SK-N-SH (cell line): ENCODE measurements around the gene MAML3. TPM values are rescaled to one million over a fixed set of nuclear protein-coding genes. Genes with fewer than 3 reads are reported as not detected.

ENCODE experiments used
- CTCF ChIA-PET: fragments of 300-600, 350-600 bp; formaldehyde crosslinking; extraction: SDS; loops from one replicate; lab custom pipeline; 2021; lab: Yijun Ruan, JAX
- POLR2A ChIA-PET: fragments of 350-600 bp; sonication (Branson Sonifier 250); formaldehyde crosslinking; extraction: SDS; loops from one replicate; lab custom pipeline; 2020; ENCODE audit warnings: antibody characterized with exemption, inconsistent platforms; lab: Yijun Ruan, JAX
- DNase-seq: peaks from one replicate; pipeline ENCODE4 v3.0.0; 2012
- H2AFZ ChIP-seq: fragments of 200-600 bp; sonication (generic); 2 replicates; pipeline ENCODE4 v1.8.1; 2016; ENCODE audit warnings: antibody characterized with exemption, mild to moderate bottlenecking, low read depth
- H3F3A ChIP-seq: fragments of 200-600 bp; sonication (generic); replicated peaks from 2 replicates; pipeline ENCODE3; 2016; ENCODE audit warnings: antibody characterized with exemption, mild to moderate bottlenecking; ENCODE audit not compliant: insufficient read depth
- H3K27ac ChIP-seq, 2 experiments: fragments of 200-500 bp in 1 of 2; fragments of 200-600 bp in 1 of 2; sonication (Bioruptor generic) in 1 of 2; sonication (generic), shearing (Covaris generic) in 1 of 2; 2 replicates each; pipeline versions ENCODE4 v1.5.1 to v1.6.1; 2014 to 2016; ENCODE audit warnings: low read depth in 2 of 2, inconsistent platforms in 1 of 2, low read length in 1 of 2, mild to moderate bottlenecking in 1 of 2, mixed read lengths in 1 of 2
- H3K27me3 ChIP-seq: fragments of 200-600 bp; sonication (generic), shearing (Covaris generic); 2 replicates; pipeline ENCODE4 v1.6.1; 2016; ENCODE audit warnings: mixed run types; ENCODE audit not compliant: insufficient read depth
- H3K36me3 ChIP-seq, 2 experiments: fragments of 200-500 bp in 1 of 2; fragments of 200-600 bp in 1 of 2; sonication (Bioruptor generic) in 1 of 2; sonication (generic) in 1 of 2; replicated peaks in 1 of 2; 2 replicates each; pipeline versions ENCODE3 to v1.5.1; 2014 to 2016; ENCODE audit warnings: low read length in 1 of 2, mild to moderate bottlenecking in 1 of 2; ENCODE audit not compliant: insufficient read depth in 2 of 2, control insufficient read depth in 1 of 2
- H3K4me1 ChIP-seq, 2 experiments: fragments of 200-500 bp in 1 of 2; fragments of 200-600 bp in 1 of 2; sonication (Bioruptor generic) in 1 of 2; sonication (generic), shearing (Covaris generic) in 1 of 2; 2 replicates each; pipeline versions ENCODE4 v1.5.1 to v1.6.1; 2014 to 2016; ENCODE audit warnings: low read depth in 1 of 2, low read length in 1 of 2, mixed run types in 1 of 2; ENCODE audit not compliant: insufficient read depth in 2 of 2, control insufficient read depth in 1 of 2
- H3K4me2 ChIP-seq: fragments of 200-600 bp; sonication (generic), shearing (Covaris generic); 2 replicates; pipeline ENCODE4 v1.6.1; 2017; ENCODE audit warnings: mixed run types
- H3K4me3 ChIP-seq, 2 experiments: fragments of 200-500 bp in 1 of 2; fragments of 200-600 bp in 1 of 2; sonication (Bioruptor generic) in 1 of 2; sonication (generic), shearing (Covaris generic) in 1 of 2; 2 replicates each; pipeline versions ENCODE4 v1.5.1 to v1.8.1; 2014 to 2016; ENCODE audit warnings: low read depth in 2 of 2, inconsistent platforms in 1 of 2, low read length in 1 of 2, mild to moderate bottlenecking in 1 of 2, mixed read lengths in 1 of 2, moderate library complexity in 1 of 2
- H3K79me2 ChIP-seq: fragments of 200-600 bp; sonication (generic); 2 replicates; pipeline ENCODE4 v1.8.1; 2017; ENCODE audit warnings: mild to moderate bottlenecking; ENCODE audit not compliant: insufficient read depth
- H3K9ac ChIP-seq: fragments of 200-600 bp; sonication (generic); 2 replicates; pipeline ENCODE4 v1.6.1; 2017; ENCODE audit warnings: mixed run types
- H3K9me2 ChIP-seq: fragments of 200-600 bp; sonication (generic); 2 replicates; pipeline ENCODE4 v1.6.1; 2017; ENCODE audit warnings: mixed run types
- H3K9me3 ChIP-seq: fragments of 200-600 bp; sonication (generic); 2 replicates; pipeline ENCODE4 v1.6.1; 2017; ENCODE audit warnings: mixed run types, mild to moderate bottlenecking, moderate library complexity
- H4K20me1 ChIP-seq: fragments of 200-600 bp; sonication (generic); 2 replicates; pipeline ENCODE4 v1.6.1; 2017; ENCODE audit warnings: mild to moderate bottlenecking, mixed run types; ENCODE audit not compliant: insufficient read depth
- CHD2 ChIP-seq: fragments of 150-350 bp; IDR thresholded peaks from 2 replicates; pipeline ENCODE4 v1.6.1; 2018; ENCODE audit warnings: low read length; ENCODE audit not compliant: partially characterized antibody
- ELF1 ChIP-seq: IDR thresholded peaks from 2 replicates; pipeline ENCODE4 v1.4.0; 2012
- FOSL2 ChIP-seq: IDR thresholded peaks from 2 replicates; pipeline ENCODE4 v1.4.0; 2012; ENCODE audit warnings: low read depth, mild to moderate bottlenecking, moderate library complexity, borderline replicate concordance
- FOXJ3 ChIP-seq: sonication (generic); formaldehyde crosslinking; IDR thresholded peaks from 2 replicates; pipeline ENCODE4 v1.5.1; 2020; ENCODE audit warnings: mild to moderate bottlenecking, missing genetic modification reagents
- FOXM1 ChIP-seq: IDR thresholded peaks from 2 replicates; pipeline ENCODE4 v1.4.0; 2012; ENCODE audit warnings: low read depth, mild to moderate bottlenecking
- GABPA ChIP-seq: IDR thresholded peaks from 2 replicates; pipeline ENCODE4 v1.4.0; 2012; ENCODE audit warnings: low read depth, mild to moderate bottlenecking
- IRF3 ChIP-seq: fragments of 150-350 bp; IDR thresholded peaks from 2 replicates; pipeline ENCODE4 v1.6.1; 2016; ENCODE audit warnings: mild to moderate bottlenecking, low read depth, low read length
- MAX ChIP-seq: IDR thresholded peaks from 2 replicates; pipeline ENCODE4 v1.4.0; 2012; ENCODE audit warnings: low read depth
- MXI1 ChIP-seq: IDR thresholded peaks from 2 replicates; pipeline ENCODE4 v1.6.1; 2012; ENCODE audit warnings: mild to moderate bottlenecking, low read depth, low read length, improper control_type of control experiment
- PBX3 ChIP-seq: IDR thresholded peaks from 2 replicates; pipeline ENCODE4; 2012
- RCOR1 ChIP-seq: fragments of 150-350 bp; IDR thresholded peaks from 2 replicates; pipeline ENCODE4 v1.6.1; 2017; ENCODE audit warnings: antibody characterized with exemption, low read length
- REST ChIP-seq: IDR thresholded peaks from 2 replicates; pipeline ENCODE4 v1.6.1; 2012; ENCODE audit warnings: mild to moderate bottlenecking, low read depth, low read length, moderate library complexity
- RFX5 ChIP-seq: IDR thresholded peaks from 2 replicates; pipeline ENCODE4 v1.6.1; 2012; ENCODE audit warnings: mild to moderate bottlenecking, improper control_type of control experiment, low read length
- SIN3A ChIP-seq: IDR thresholded peaks from 2 replicates; pipeline ENCODE4 v1.6.1; 2012; ENCODE audit warnings: low read depth, mild to moderate bottlenecking, low read length, moderate library complexity, borderline replicate concordance
- SMC3 ChIP-seq: IDR thresholded peaks from 2 replicates; pipeline ENCODE4 v1.6.1; 2012; ENCODE audit warnings: low read depth, low read length, improper control_type of control experiment
- TAF1 ChIP-seq: IDR thresholded peaks from 2 replicates; pipeline ENCODE4 v1.6.1; 2012; ENCODE audit warnings: low read depth, mild to moderate bottlenecking, low read length, moderate library complexity, borderline replicate concordance
- USF1 ChIP-seq: IDR thresholded peaks from 2 replicates; pipeline ENCODE4 v1.4.0; 2012; ENCODE audit warnings: low read depth, borderline replicate concordance
- YY1 ChIP-seq: IDR thresholded peaks from 2 replicates; pipeline ENCODE4 v1.4.0; 2012; ENCODE audit warnings: low read depth, mild to moderate bottlenecking
- ZBTB33 ChIP-seq: IDR thresholded peaks from 2 replicates; pipeline ENCODE4 v1.4.0; 2012; ENCODE audit warnings: low read depth, borderline replicate concordance
- WGBS: methylation state at CpG from one replicate; pipeline ENCODE4 v1.1.6; 2017; ENCODE audit warnings: low lambda C conversion rate; 5-methylcytosine and 5-hydroxymethylcytosine counted together
- polyA plus RNA-seq, 3 experiments: library from polyadenylated mRNA; depleted of rRNA; stranded (reverse); fragments of >200 nt; gene quantifications; 2 replicates each; pipeline ENCODE4 v1.2.3, GENCODE V29; 2012

The MAML3 gene
- polyA plus RNA-seq, 1 of the 3 experiments (the other 2 are of a cell fraction): 5.3 TPM

GRCh38 chr4:140154572-140154891, 548 bp upstream of the MAML3 start (continued):
- TF ChIP-seq PBX3: no peak
- no peak for TF ChIP-seq FOXJ3 (CRISPR knock-in tag)
- TF ChIP-seq RFX5: no peak
- TF ChIP-seq SIN3A: no peak
- no peak for TF ChIP-seq TAF1
- no peak for TF ChIP-seq GABPA
- TF ChIP-seq ZBTB33: no peak
- no peak for TF ChIP-seq MAX
- no peak for TF ChIP-seq RCOR1
- no peak for TF ChIP-seq USF1

GRCh38 chr4:140153419-140153717, 616 bp downstream of the MAML3 start:
- Histone ChIP-seq H2AFZ (peak overlapping the region; percentile 71), H3K9ac (peak overlapping the region; percentile 93), H3K27me3 (no peaks in the 10 kb centered on the region), H3K4me2 (peak overlapping the region; percentile 92), H3K36me3 (no peaks in the 10 kb centered on the region), H3K27ac (peak overlapping the region; percentile 98 to 99), H3K4me1 (peaks cover 0 to 16% of the 10 kb centered on the region in 2 experiments; a peak in 2 of 4 replicates), H3K79me2 (peaks cover 17% of the 10 kb centered on the region; the same call in 1 of the 2 replicates), H3K9me3 (no peaks in the 10 kb centered on the region), H4K20me1 (no peaks in the 10 kb centered on the region), H3K9me2 (no peaks in the 10 kb centered on the region), H3F3A (peaks cover 32% of the 10 kb centered on the region), H3K4me3 (peak overlapping the region; percentile 94 to 97)
- WGBS: 1% methylated on average over 14 of the region's 14 CpGs
- no peak for TF ChIP-seq IRF3
- no peak for TF ChIP-seq FOSL2
- no peak for TF ChIP-seq GABPA
- TF ChIP-seq FOXM1: no peak
- TF ChIP-seq RFX5: no peak
- TF ChIP-seq CHD2: no peak
- TF ChIP-seq SMC3: no peak
- no peak for TF ChIP-seq MXI1
- no peak for TF ChIP-seq ZBTB33
- no peak for TF ChIP-seq REST
- no peak for TF ChIP-seq YY1
- no peak for TF ChIP-seq ELF1
- no peak for DNase-seq
- POLR2A ChIA-PET: interaction anchor here (0.7 to 5.4 kb wide), 13 partner anchors 32 to 419 kb away, joined by 3 to 80 read pairs (median 6); no protein-coding TSS in a partner anchor
- CTCF ChIA-PET: interaction anchor here (0.7 to 7.8 kb wide), 14 partner anchors 13 to 496 kb away, joined by 3 to 91 read pairs (median 4); no protein-coding TSS in a partner anchor
